B cell (primary cell): ENCODE results near the gene ARHGAP29. TPM values are rescaled to one million over a fixed set of nuclear protein-coding genes. Genes with fewer than 3 reads are reported as not detected.

ENCODE experiments used
- ATAC-seq: fragments of 200-7000 bp; cut with Tn5 transposase; one replicate; pipeline ENCODE4 v1.10.0; 2021; ENCODE audit warnings: low read depth, mild to moderate bottlenecking, moderate number of reproducible peaks, moderate library complexity
- CTCF ChIA-PET: fragments of 350-600 bp; sonication (Branson Sonifier 250); formaldehyde crosslinking; loops from one replicate; lab custom pipeline; 2021; ENCODE audit warnings: antibody characterized with exemption, inconsistent platforms; lab: Charles Lee
- POLR2A ChIA-PET: fragments of 350-600 bp; sonication (Branson Sonifier 250); formaldehyde crosslinking; loops from one replicate; lab custom pipeline; 2021; ENCODE audit warnings: antibody characterized with exemption; lab: Charles Lee
- DNase-seq: peaks from one replicate; pipeline ENCODE4 v3.0.0; 2013
- H2AFZ ChIP-seq: 2 replicates; pipeline ENCODE4 v1.6.1; 2012; ENCODE audit warnings: mild to moderate bottlenecking, low read depth, low read length; ENCODE audit not compliant: insufficient read depth, poor library complexity, severe bottlenecking
- H3K27ac ChIP-seq, 2 donors: 1 replicate in 1 of 2; 2 replicates in 1 of 2; pipeline ENCODE4 v1.5.1; 2012 to 2013; ENCODE audit warnings: low read length in 2 of 2, mild to moderate bottlenecking in 2 of 2, moderate library complexity in 1 of 2
- H3K27me3 ChIP-seq, 4 experiments: fragments of 200-600 bp in 1 of 4; sonication (generic) in 1 of 4; replicated peaks in 1 of 4; 1 replicate in 2 of 4; 2 replicates in 2 of 4; pipeline versions ENCODE4 v1.6.1 to v1.7.0; 2013 to 2016; ENCODE audit warnings: low read length in 3 of 4, mild to moderate bottlenecking in 2 of 4, mixed read lengths in 1 of 4, moderate library complexity in 1 of 4; ENCODE audit not compliant: insufficient read depth in 4 of 4, control insufficient read depth in 3 of 4; ENCODE audit errors: control extremely low read depth in 1 of 4
- H3K36me3 ChIP-seq, 2 experiments: replicated peaks in 1 of 2; 1 replicate in 1 of 2; 2 replicates in 1 of 2; pipeline versions ENCODE4 v1.6.1 to v1.7.1; 2013; ENCODE audit warnings: low read length in 1 of 2; ENCODE audit not compliant: insufficient read depth in 2 of 2, control insufficient read depth in 1 of 2; ENCODE audit errors: control extremely low read depth in 1 of 2, extremely low read depth in 1 of 2
- H3K4me1 ChIP-seq, 2 donors: fragments of 200-600 bp in 1 of 2; sonication (generic) in 1 of 2; 1 replicate in 1 of 2; 2 replicates in 1 of 2; pipeline versions ENCODE4 v1.5.1 to v1.6.1; 2013 to 2017; ENCODE audit warnings: low read length in 2 of 2; ENCODE audit not compliant: control insufficient read depth in 2 of 2, insufficient read depth in 2 of 2
- H3K4me2 ChIP-seq: replicated peaks from 2 replicates; pipeline ENCODE3; 2012; ENCODE audit warnings: mild to moderate bottlenecking, low read depth, low read length; ENCODE audit not compliant: poor library complexity, severe bottlenecking
- H3K4me3 ChIP-seq, 5 experiments: fragments of 200-600 bp in 1 of 5; sonication (generic) in 1 of 5; 1 replicate in 3 of 5; 2 replicates in 2 of 5; pipeline versions ENCODE4 v1.5.1 to v1.7.0; 2011 to 2016; ENCODE audit warnings: low read length in 4 of 5, mild to moderate bottlenecking in 4 of 5, low read depth in 2 of 5, control low read depth in 1 of 5, moderate library complexity in 1 of 5; ENCODE audit not compliant: insufficient read depth in 1 of 5; ENCODE audit errors: control extremely low read depth in 1 of 5, extremely low read depth in 1 of 5
- H3K79me2 ChIP-seq: fragments of 200-600 bp; sonication (generic); one replicate; pipeline ENCODE4 v1.6.0; 2016; ENCODE audit warnings: low read length; ENCODE audit not compliant: control insufficient read depth, insufficient read depth
- H3K9ac ChIP-seq: fragments of 200-600 bp; sonication (generic); 2 replicates; pipeline ENCODE4 v1.6.1; 2017; ENCODE audit warnings: mild to moderate bottlenecking, low read length, moderate library complexity
- H3K9me3 ChIP-seq, 3 donors: one replicate each; pipeline versions ENCODE4 v1.6.1 to v1.7.1; 2013; ENCODE audit warnings: low read length in 2 of 3; ENCODE audit not compliant: control insufficient read depth in 2 of 3, insufficient read depth in 1 of 3; ENCODE audit errors: control extremely low read depth in 1 of 3
- H4K20me1 ChIP-seq: 2 replicates; pipeline ENCODE4 v1.6.0; 2012; ENCODE audit warnings: mild to moderate bottlenecking, low read length; ENCODE audit not compliant: insufficient read depth, control insufficient read depth, poor library complexity, severe bottlenecking
- H3K27ac Mint-ChIP-seq: one replicate; pipeline ENCODE4 v1.8.0; 2021; ENCODE audit warnings: mixed read lengths
- H3K27me3 Mint-ChIP-seq: one replicate; pipeline ENCODE4 v1.8.0; 2021; ENCODE audit warnings: mixed read lengths
- H3K4me1 Mint-ChIP-seq: one replicate; pipeline ENCODE4 v1.8.0; 2021; ENCODE audit warnings: mixed read lengths
- H3K4me3 Mint-ChIP-seq: one replicate; pipeline ENCODE4 v1.8.0; 2021; ENCODE audit warnings: mixed read lengths
- H3K9me3 Mint-ChIP-seq: one replicate; pipeline ENCODE4 v1.8.0; 2022; ENCODE audit warnings: mixed read lengths; ENCODE audit not compliant: insufficient read depth
- EZH2 ChIP-seq: IDR thresholded peaks from 2 replicates; pipeline ENCODE4 v1.6.1; 2012; ENCODE audit warnings: borderline replicate concordance, low read depth, mild to moderate bottlenecking, moderate library complexity, low read length; ENCODE audit not compliant: insufficient read depth, poor library complexity, severe bottlenecking
- WGBS: methylation state at CpG from one replicate; pipeline ENCODE4 v1.1.5; 2013; ENCODE audit warnings: missing lambda C conversion rate; ENCODE audit not compliant: insufficient coverage; 5-methylcytosine and 5-hydroxymethylcytosine counted together
- intact Hi-C: fragments of 100-400 bp; cut with micrococcal nuclease; formaldehyde crosslinking; loops from one replicate; pipeline ENCODE4 v1.10.0; 2022
- polyA plus RNA-seq: library from polyadenylated mRNA; depleted of rRNA; stranded (reverse); fragments of >200 nt; gene quantifications from 2 replicates; pipeline ENCODE4 v1.2.3, GENCODE V29; 2012
- total RNA-seq, 2 donors: library from RNA; stranded (reverse); fragments of 120-200 nt in 1 of 2; gene quantifications; 1 replicate in 1 of 2; 2 replicates in 1 of 2; pipeline versions ENCODE4 v1.2.3 to v1.2.4, GENCODE V29; 2013 to 2022
- TF ChIP-seq, protein P1 (sequence below): fragments of 200-600 bp; IDR thresholded peaks from one replicate; pipeline ENCODE4 v1.8.0; 2022; ENCODE audit warnings: antibody characterized with exemption, mild to moderate bottlenecking

Gene ARHGAP29
- total and polyA plus RNA-seq, 2 donors (not counting 1 experiment from before 2014, with no cell fraction given) = not detected

DNA sequence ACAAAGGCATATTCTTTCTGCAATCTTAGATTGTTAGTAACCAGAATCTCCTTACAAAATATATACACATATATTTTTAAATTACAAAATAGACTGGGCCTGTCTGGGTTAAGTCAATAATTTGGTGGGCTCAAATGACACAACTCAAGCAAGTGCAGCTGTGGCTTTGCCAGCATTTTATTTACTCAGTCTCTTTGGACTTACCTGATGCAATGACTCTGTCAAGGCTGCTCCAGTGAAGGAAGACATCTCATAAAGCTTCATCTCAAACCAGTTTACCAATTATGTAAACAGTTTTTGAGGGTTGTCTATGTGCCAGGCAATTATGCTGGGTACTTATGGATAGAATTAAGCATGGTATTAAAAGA lies 93.6 kb downstream of the ARHGAP29 start:
- Histone ChIP-seq H3K4me2 (no peak overlapping the region), H3K79me2 (no peaks in the 10 kb centered on the region), H3K9ac (no peak overlapping the region), H3K9me3 (no peaks in the 10 kb centered on the region), H4K20me1 (no peaks in the 10 kb centered on the region), H3K27ac (no peak overlapping the region), H2AFZ (no peak overlapping the region), H3K4me1 (no peaks in the 10 kb centered on the region), H3K4me3 (no peak overlapping the region), H3K36me3 (no peaks in the 10 kb centered on the region), H3K27me3 (no peaks in the 10 kb centered on the region)
- ChIA-PET POLR2A (no interaction called here), CTCF (no interaction called here)
- no peak overlapping the region for H3K27ac Mint-ChIP-seq
- H3K4me1 Mint-ChIP-seq = no peaks in the 10 kb centered on the region
- TF ChIP-seq, protein P1, sequence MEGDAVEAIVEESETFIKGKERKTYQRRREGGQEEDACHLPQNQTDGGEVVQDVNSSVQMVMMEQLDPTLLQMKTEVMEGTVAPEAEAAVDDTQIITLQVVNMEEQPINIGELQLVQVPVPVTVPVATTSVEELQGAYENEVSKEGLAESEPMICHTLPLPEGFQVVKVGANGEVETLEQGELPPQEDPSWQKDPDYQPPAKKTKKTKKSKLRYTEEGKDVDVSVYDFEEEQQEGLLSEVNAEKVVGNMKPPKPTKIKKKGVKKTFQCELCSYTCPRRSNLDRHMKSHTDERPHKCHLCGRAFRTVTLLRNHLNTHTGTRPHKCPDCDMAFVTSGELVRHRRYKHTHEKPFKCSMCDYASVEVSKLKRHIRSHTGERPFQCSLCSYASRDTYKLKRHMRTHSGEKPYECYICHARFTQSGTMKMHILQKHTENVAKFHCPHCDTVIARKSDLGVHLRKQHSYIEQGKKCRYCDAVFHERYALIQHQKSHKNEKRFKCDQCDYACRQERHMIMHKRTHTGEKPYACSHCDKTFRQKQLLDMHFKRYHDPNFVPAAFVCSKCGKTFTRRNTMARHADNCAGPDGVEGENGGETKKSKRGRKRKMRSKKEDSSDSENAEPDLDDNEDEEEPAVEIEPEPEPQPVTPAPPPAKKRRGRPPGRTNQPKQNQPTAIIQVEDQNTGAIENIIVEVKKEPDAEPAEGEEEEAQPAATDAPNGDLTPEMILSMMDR = no peak
- no peak for TF ChIP-seq EZH2
- H3K9me3 Mint-ChIP-seq = no peaks in the 10 kb centered on the region
- intact Hi-C loops = no loop called here
- ATAC-seq = no peak
- no peaks in the 10 kb centered on the region for H3K27me3 Mint-ChIP-seq
- no peak overlapping the region for H3K4me3 Mint-ChIP-seq
- no peak for DNase-seq

DNA sequence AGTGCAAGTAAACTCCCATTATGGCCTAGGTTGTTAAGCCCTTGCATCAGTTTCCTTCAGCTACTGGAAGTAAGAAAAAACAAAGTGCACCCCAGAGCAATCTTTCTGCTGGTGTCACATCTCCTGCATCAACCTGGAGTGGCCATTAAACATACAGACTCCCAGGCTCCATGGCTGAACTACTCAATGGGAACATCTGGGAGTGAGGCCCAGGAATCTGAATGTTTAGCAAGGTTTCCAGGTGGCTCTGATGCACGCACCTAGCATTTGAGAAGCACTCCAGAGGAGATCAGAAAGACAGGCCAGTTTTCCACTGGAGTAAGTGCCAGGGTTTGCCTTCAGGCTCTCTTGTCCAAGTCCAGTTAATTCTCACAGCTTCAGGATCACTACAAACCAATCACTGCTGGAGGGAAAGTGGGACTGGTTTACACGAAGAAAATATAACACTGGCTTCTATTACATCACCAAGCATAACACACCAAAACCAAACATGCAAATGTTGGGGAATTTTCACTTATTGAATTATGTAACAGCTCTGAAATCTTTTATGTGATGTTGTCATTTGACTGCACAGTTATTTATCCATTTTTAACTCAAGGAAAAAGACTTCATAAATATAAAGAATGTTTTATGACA lies 94.1 kb downstream of the ARHGAP29 start:
- Histone ChIP-seq H3K9ac (no peak overlapping the region), H3K4me1 (no peaks in the 10 kb centered on the region), H3K27me3 (no peaks in the 10 kb centered on the region), H3K79me2 (no peaks in the 10 kb centered on the region), H3K36me3 (no peaks in the 10 kb centered on the region), H2AFZ (no peak overlapping the region), H3K4me2 (no peak overlapping the region), H3K4me3 (no peak overlapping the region), H4K20me1 (no peaks in the 10 kb centered on the region), H3K27ac (no peak overlapping the region), H3K9me3 (no peaks in the 10 kb centered on the region)
- no peak for DNase-seq
- H3K9me3 Mint-ChIP-seq = no peaks in the 10 kb centered on the region
- no peak for TF ChIP-seq EZH2
- TF ChIP-seq, protein P1 = no peak
- H3K27me3 Mint-ChIP-seq = no peaks in the 10 kb centered on the region
- H3K27ac Mint-ChIP-seq = no peak overlapping the region
- no peaks in the 10 kb centered on the region for H3K4me1 Mint-ChIP-seq
- 81% methylated on average over 1 of the region's 2 CpGs for WGBS
- POLR2A ChIA-PET = no interaction called here
- H3K4me3 Mint-ChIP-seq = no peak overlapping the region
- intact Hi-C loops = no loop called here
- ATAC-seq = no peak
- CTCF ChIA-PET = no interaction called here
